Ovary (tissue), 9 donors: ENCODE measurements around the gene KCNRG. TPM values are rescaled to one million over a fixed set of nuclear protein-coding genes. Genes with fewer than 3 reads are reported as not detected.
"Not testable (repeated sequence)": the region's sequence is repeated elsewhere in the genome, so short reads cannot be mapped to it uniquely, and the experiment has no call there.

Experiments
- DNase-seq, 5 donors: peaks; one replicate each; pipeline ENCODE4 v3.0.0-alpha.2; 2019 to 2020
- H3K27ac ChIP-seq, 2 donors: fragments of 200-600 bp; one replicate each; pipeline versions ENCODE4 v1.5.1 to v1.8.0; 2019 to 2022
- H3K27me3 ChIP-seq: fragments of 200-600 bp; one replicate; pipeline ENCODE4 v1.8.0; 2022
- H3K36me3 ChIP-seq: fragments of 200-600 bp; sonication (generic); one replicate; pipeline ENCODE4 v1.5.1; 2019
- H3K4me1 ChIP-seq: one replicate; pipeline ENCODE4 v1.8.1; 2013; ENCODE audit warnings: mild to moderate bottlenecking, moderate library complexity; ENCODE audit not compliant: insufficient read depth
- H3K4me3 ChIP-seq: fragments of 200-600 bp; sonication (generic); one replicate; pipeline ENCODE4 v1.5.1; 2017
- H3K9me3 ChIP-seq, 2 donors: fragments of 200-600 bp in 1 of 2; sonication (generic) in 1 of 2; one replicate each; pipeline versions ENCODE4 v1.5.1 to v1.8.1; 2013 to 2019; ENCODE audit warnings: mild to moderate bottlenecking in 1 of 2, moderate library complexity in 1 of 2
- CTCF ChIP-seq, 3 donors: fragments of 450-650 bp in 2 of 3; fragments of 200-600 bp in 1 of 3; IDR thresholded peaks; one replicate each; pipeline versions ENCODE4 v1.5.1 to v1.8.0; 2016 to 2022; ENCODE audit warnings: antibody characterized with exemption in 3 of 3, mild to moderate bottlenecking in 1 of 3
- EP300 ChIP-seq: sonication (generic); formaldehyde crosslinking; IDR thresholded peaks from one replicate; pipeline ENCODE4 v1.6.1; 2017; ENCODE audit warnings: antibody characterized with exemption
- POLR2A ChIP-seq: fragments of 450-650 bp; IDR thresholded peaks from one replicate; pipeline ENCODE4 v1.6.1; 2017; ENCODE audit warnings: antibody characterized with exemption, mild to moderate bottlenecking, moderate library complexity
- WGBS, 3 donors: extraction: QIAGEN DNeasy Blood & Tissue Kit in 1 of 3; methylation state at CpG; one replicate each; pipeline versions ENCODE4 v1.1.5 to v1.1.7; 2013 to 2017; 5-methylcytosine and 5-hydroxymethylcytosine counted together
- intact Hi-C, 4 donors: fragments of 100-400 bp; cut with DNase I; formaldehyde crosslinking; loops; one replicate each; pipeline versions ENCODE4 v1.11.0 to v1.15.1; 2022 to 2023
- polyA plus RNA-seq, 2 donors: library from polyadenylated mRNA; stranded (reverse); fragments of 200-250 nt in 1 of 2; fragments of 350-450 nt in 1 of 2; fragmentation: Illumina TruSeq in 1 of 2; extraction: RNeasy Lipid Tissue Mini Kit (QIAGEN cat#74804) in 1 of 2; gene quantifications; one replicate each; pipeline ENCODE4 v1.2.3, GENCODE V29; 2013 to 2014
- total RNA-seq, 7 donors: library from RNA; depleted of rRNA in 2 of 7; stranded (reverse); fragments of >200 nt in 2 of 7; fragmentation: NEBNext Ultra II Directional in 3 of 7; extraction: Animal tissue kit (Norgen Biotek cat#: 25700) in 3 of 7; gene quantifications; one replicate each; pipeline versions ENCODE4 v1.1.0 to v1.2.4, GENCODE V29; 2016 to 2023
- donor health status: DM: no; HTN: no; CAD: no; lungs with moderate emphysema.
- donor health status: DM: no; HTN: no; CAD: no.
- donor health status: Bipolar disorder and iron deficiency.
- donor health status: DM: yes; HTN: yes; CAD: no.
- donor health status: DM: no; HTN: no; CAD: no.
- donor health status: DM: yes; HTN: yes; CAD: no.

KCNRG gene
- total and polyA plus RNA-seq, 9 donors, result 0.23 to 7.9 (median 0.65) TPM

GRCh38 chr13:49986471-49986870, 28.8 kb upstream of the KCNRG start:
- intact Hi-C loops, result no loop called here
- Histone ChIP-seq H3K4me3 (no peak overlapping the region), H3K36me3 (no peaks in the 10 kb centered on the region), H3K9me3 (no peaks in the 10 kb centered on the region), H3K4me1 (no peaks in the 10 kb centered on the region), H3K27ac (no peak overlapping the region), H3K27me3 (no peaks in the 10 kb centered on the region)
- DNase-seq, result no peak
- 87 to 92% (median 88%) methylated on average over 7 of the region's 7 CpGs for WGBS, 3 donors
- no peak for TF ChIP-seq POLR2A
- TF ChIP-seq EP300, result no peak
- TF ChIP-seq CTCF (IDR thresholded peaks at IDR 0.05), result no peak

- not testable (repeated sequence) for H3K4me3 ChIP-seq, H3K27ac ChIP-seq, H3K36me3 ChIP-seq, H3K9me3 ChIP-seq, H3K27me3 ChIP-seq, H3K4me1 ChIP-seq, DNase-seq
- intact Hi-C loops, result loop anchor here in 1 of 4 donors (10.0 kb wide), 1 partner anchor 56 kb away; the partner anchor contains the start of gene SPRYD7
- WGBS, 3 donors, result 89 to 98% (median 98%) methylated on average over 6 of the region's 6 CpGs
Observed at GRCh38 chr13:49990612-49991011, 24.6 kb upstream of the KCNRG start.

- TF ChIP-seq EP300 (no peak), CTCF (IDR thresholded peaks at IDR 0.05) (no peak), POLR2A (no peak)
- intact Hi-C loops, result loop anchor here in 1 of 4 donors (10.0 kb wide), 1 partner anchor 58 kb away; the partner anchor contains the start of gene SPRYD7
- no peaks in the 10 kb centered on the region for H3K4me1 ChIP-seq
- DNase-seq, result no peak
- H3K36me3 ChIP-seq, result no peaks in the 10 kb centered on the region
- no peaks in the 10 kb centered on the region for H3K27me3 ChIP-seq
- H3K27ac ChIP-seq, result no peak overlapping the region
- H3K4me3 ChIP-seq, result no peak overlapping the region
- no peaks in the 10 kb centered on the region for H3K9me3 ChIP-seq
Observed at GRCh38 chr13:49993111-49993510, 22.1 kb upstream of the KCNRG start.

GRCh38 chr13:49993666-49994065, 21.6 kb upstream of the KCNRG start:
- Histone ChIP-seq H3K4me3 (no peak overlapping the region), H3K9me3 (no peaks in the 10 kb centered on the region), H3K4me1 (peaks cover 3% of the 10 kb centered on the region), H3K27me3 (no peaks in the 10 kb centered on the region), H3K27ac (no peak overlapping the region), H3K36me3 (no peaks in the 10 kb centered on the region)
- WGBS, 3 donors, result 80 to 83% (median 81%) methylated on average over 5 of the region's 5 CpGs
- no peak for TF ChIP-seq EP300
- no peak for TF ChIP-seq POLR2A
- TF ChIP-seq CTCF (IDR thresholded peaks at IDR 0.05), result no peak
- intact Hi-C loops, result loop anchor here in 1 of 4 donors (10.0 kb wide), 1 partner anchor 59 kb away; the partner anchor contains the start of gene SPRYD7
- no peak for DNase-seq

- DNase-seq, result no peak
- intact Hi-C loops, result loop anchor here in 3 of 4 donors (2.0 to 10.0 kb wide), 5 partner anchors 61 to 132 kb away; partner anchors contain the start of gene SPRYD7 (in 1 of the 3)
- 22 to 30% (median 23%) methylated on average over 14 of the region's 14 CpGs for WGBS, 3 donors
Observed at GRCh38 chr13:49995625-49996101, 19.6 kb upstream of the KCNRG start.

More at GRCh38 chr13:49995625-49996101, 19.6 kb upstream of the KCNRG start:
- H3K36me3 ChIP-seq, result no peaks in the 10 kb centered on the region
- H3K27me3 ChIP-seq, result no peaks in the 10 kb centered on the region
- TF ChIP-seq POLR2A (no peak), CTCF (IDR thresholded peaks at IDR 0.05) (no peak), EP300 (no peak)
- peak overlapping the region in 1 of 2 donors; percentile 98 for H3K27ac ChIP-seq
- H3K4me1 ChIP-seq, result peaks cover 3% of the 10 kb centered on the region
- peak overlapping the region; percentile 90 for H3K4me3 ChIP-seq
- H3K9me3 ChIP-seq, result no peaks in the 10 kb centered on the region
